ENCODE data around the gene TTC16. TPM values are rescaled to one million over a fixed set of nuclear protein-coding genes. Genes with fewer than 3 reads are reported as not detected.

The TTC16 gene
- total RNA-seq, 1 donor from 2014 or later: 0.07 TPM

DNA sequence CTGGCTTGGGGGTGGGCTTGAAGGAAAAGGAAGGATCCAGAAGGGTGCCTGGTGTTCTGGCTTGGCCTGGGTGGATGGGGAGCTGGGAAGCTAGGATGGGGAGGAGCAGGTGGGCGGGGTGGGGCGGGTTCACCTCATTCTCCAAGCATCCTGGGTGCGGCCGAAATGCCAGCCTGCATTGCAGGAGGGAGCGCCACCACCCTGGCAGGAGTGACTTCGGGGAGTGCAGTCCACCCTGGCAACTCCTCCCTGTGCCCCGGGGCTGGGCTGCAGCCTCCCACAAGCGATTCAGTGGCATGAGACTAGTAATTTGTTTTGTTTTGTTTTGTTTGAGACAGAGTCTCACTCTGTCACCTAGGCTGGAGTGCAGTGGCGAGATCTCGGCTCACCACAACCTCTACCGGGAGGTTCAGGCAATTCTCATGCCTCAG lies 5.5 kb downstream of the TTC16 start:
- no peaks in the 10 kb centered on the region for H3K36me3 Mint-ChIP-seq (ENCODE audit: insufficient read depth)
- H3K4me1 Mint-ChIP-seq (ENCODE audit: low read depth): no peaks in the 10 kb centered on the region
- no peak overlapping the region for H3K27ac Mint-ChIP-seq
- TF ChIP-seq, protein P1, sequence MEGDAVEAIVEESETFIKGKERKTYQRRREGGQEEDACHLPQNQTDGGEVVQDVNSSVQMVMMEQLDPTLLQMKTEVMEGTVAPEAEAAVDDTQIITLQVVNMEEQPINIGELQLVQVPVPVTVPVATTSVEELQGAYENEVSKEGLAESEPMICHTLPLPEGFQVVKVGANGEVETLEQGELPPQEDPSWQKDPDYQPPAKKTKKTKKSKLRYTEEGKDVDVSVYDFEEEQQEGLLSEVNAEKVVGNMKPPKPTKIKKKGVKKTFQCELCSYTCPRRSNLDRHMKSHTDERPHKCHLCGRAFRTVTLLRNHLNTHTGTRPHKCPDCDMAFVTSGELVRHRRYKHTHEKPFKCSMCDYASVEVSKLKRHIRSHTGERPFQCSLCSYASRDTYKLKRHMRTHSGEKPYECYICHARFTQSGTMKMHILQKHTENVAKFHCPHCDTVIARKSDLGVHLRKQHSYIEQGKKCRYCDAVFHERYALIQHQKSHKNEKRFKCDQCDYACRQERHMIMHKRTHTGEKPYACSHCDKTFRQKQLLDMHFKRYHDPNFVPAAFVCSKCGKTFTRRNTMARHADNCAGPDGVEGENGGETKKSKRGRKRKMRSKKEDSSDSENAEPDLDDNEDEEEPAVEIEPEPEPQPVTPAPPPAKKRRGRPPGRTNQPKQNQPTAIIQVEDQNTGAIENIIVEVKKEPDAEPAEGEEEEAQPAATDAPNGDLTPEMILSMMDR (IDR thresholded peaks at IDR 0.05; ENCODE audit: unreplicated experiment): no peak
- H3K9me3 Mint-ChIP-seq (ENCODE audit: low read depth): no peaks in the 10 kb centered on the region
- no peak overlapping the region for H3K4me3 Mint-ChIP-seq (ENCODE audit: low read depth)
- peaks cover 4% of the 10 kb centered on the region for H3K27me3 Mint-ChIP-seq
- DNase-seq (ENCODE audit: low spot score, unreplicated experiment): no peak

DNA sequence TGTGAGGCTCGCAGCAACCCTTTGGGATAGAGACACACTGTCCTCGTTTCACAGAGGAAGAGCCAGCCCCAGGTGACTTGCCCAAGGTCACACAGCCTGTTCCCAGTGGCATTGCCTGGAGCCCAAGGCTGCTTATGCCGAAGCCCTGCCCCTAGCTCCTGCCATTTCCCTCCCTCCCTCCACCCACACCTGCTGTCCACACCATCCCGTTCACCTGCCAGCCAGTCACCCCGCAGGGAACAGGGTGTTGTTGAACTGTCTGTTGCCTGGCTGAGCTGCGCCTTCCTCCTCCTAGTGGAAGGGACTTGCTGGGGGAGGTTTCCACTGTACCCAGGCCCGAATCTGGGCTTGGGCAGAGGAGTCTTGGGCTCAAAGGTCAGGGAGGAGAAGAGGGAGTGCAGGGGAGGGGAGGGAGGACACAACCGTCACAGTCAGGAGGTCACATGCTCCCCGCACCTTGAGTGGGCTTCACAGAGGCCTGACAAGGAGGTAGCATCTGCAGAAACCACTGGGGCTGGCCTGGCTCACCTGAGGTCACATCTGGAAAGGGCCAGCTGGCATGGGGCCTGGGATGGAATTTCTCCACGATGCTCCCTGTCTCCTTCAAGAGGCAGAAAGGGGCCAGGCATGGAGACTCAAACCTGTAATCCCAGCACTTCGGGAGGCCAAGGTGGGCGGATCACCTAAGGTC lies 6.3 kb downstream of the TTC16 start:
- H3K27ac Mint-ChIP-seq: no peak overlapping the region
- H3K9me3 Mint-ChIP-seq (ENCODE audit: low read depth): no peaks in the 10 kb centered on the region
- H3K36me3 Mint-ChIP-seq (ENCODE audit: insufficient read depth): no peaks in the 10 kb centered on the region
- H3K27me3 Mint-ChIP-seq: peaks cover 4% of the 10 kb centered on the region
- no peak for DNase-seq (ENCODE audit: low spot score, unreplicated experiment)
- H3K4me3 Mint-ChIP-seq (ENCODE audit: low read depth): no peak overlapping the region
- no peaks in the 10 kb centered on the region for H3K4me1 Mint-ChIP-seq (ENCODE audit: low read depth)
- TF ChIP-seq, protein P1 (IDR thresholded peaks at IDR 0.05; ENCODE audit: unreplicated experiment): no peak

DNA sequence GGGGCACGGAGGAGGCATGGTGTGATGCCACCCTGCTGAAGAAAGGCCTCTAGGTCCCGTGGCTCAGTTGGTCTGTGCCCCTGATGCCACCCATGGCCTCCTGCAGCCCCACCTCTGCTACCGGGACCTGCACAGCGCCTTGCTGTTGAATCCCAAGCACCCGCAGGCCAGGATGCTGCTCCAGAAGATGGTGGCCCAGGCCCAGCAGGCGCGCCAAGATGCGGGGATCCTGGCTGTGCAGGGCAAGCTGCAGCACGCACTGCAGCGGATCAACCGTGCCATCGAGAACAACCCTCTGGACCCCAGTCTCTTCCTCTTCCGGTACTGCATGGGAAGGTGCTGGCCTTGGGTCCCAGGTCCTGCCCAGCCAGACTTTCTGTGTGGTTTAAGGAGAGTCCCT lies 7.1 kb downstream of the TTC16 start:
- TF ChIP-seq, protein P1 (IDR thresholded peaks at IDR 0.05; ENCODE audit: unreplicated experiment): no peak
- no peak for DNase-seq (ENCODE audit: low spot score, unreplicated experiment)
- H3K27me3 Mint-ChIP-seq: peaks cover 4% of the 10 kb centered on the region
- no peak overlapping the region for H3K4me3 Mint-ChIP-seq (ENCODE audit: low read depth)
- H3K4me1 Mint-ChIP-seq (ENCODE audit: low read depth): no peaks in the 10 kb centered on the region
- H3K9me3 Mint-ChIP-seq (ENCODE audit: low read depth): no peaks in the 10 kb centered on the region
- no peaks in the 10 kb centered on the region for H3K36me3 Mint-ChIP-seq (ENCODE audit: insufficient read depth)
- no peak overlapping the region for H3K27ac Mint-ChIP-seq

DNA sequence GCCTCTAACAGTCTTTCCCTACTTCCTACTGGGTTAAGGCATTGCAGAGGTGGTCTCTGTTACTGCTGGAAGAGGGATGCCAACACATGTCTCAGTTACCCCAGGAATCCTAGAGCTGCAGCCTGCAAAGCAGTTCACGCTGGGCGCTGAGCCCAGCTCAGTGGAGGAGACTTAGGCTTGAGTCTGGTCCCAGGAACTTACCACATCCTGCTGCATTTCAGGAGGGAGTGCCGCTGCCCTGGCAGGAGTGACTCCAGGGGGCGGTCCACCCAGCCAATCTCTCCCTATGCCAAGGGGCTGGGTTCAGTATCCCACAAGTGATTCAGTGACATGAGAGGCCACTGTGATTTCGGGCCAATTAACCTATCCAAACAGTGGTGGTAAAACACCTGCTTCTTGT lies 7.6 kb downstream of the TTC16 start:
- TF ChIP-seq, protein P1 (IDR thresholded peaks at IDR 0.05; ENCODE audit: unreplicated experiment): no peak
- no peaks in the 10 kb centered on the region for H3K9me3 Mint-ChIP-seq (ENCODE audit: low read depth)
- no peak overlapping the region for H3K27ac Mint-ChIP-seq
- H3K4me1 Mint-ChIP-seq (ENCODE audit: low read depth): no peaks in the 10 kb centered on the region
- H3K27me3 Mint-ChIP-seq: peaks cover 4% of the 10 kb centered on the region
- H3K36me3 Mint-ChIP-seq (ENCODE audit: insufficient read depth): no peaks in the 10 kb centered on the region
- H3K4me3 Mint-ChIP-seq (ENCODE audit: low read depth): no peak overlapping the region
- DNase-seq (ENCODE audit: low spot score, unreplicated experiment): no peak

DNA sequence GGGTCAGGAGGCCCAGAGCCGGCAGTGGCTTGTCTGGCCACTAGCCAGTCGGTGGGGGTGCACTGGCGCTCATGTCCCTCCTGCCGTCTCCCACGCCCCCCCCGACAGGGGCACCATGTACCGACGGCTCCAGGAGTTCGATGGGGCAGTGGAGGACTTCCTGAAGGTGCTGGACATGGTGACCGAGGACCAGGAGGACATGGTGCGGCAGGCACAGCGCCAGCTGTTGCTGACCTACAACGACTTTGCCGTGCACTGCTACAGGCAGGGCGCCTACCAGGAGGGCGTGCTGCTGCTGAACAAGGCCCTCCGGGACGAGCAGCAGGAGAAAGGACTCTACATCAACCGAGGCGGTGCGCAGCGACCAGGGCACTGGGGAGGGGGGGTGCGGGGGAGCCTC lies 8.1 kb downstream of the TTC16 start:
- TF ChIP-seq, protein P1 (IDR thresholded peaks at IDR 0.05; ENCODE audit: unreplicated experiment): no peak
- Mint-ChIP-seq H3K27ac (no peak overlapping the region), H3K4me3 (ENCODE audit: low read depth) (no peak overlapping the region), H3K36me3 (ENCODE audit: insufficient read depth) (no peaks in the 10 kb centered on the region), H3K27me3 (peaks cover 4% of the 10 kb centered on the region), H3K9me3 (ENCODE audit: low read depth) (no peaks in the 10 kb centered on the region), H3K4me1 (ENCODE audit: low read depth) (no peaks in the 10 kb centered on the region)
- DNase-seq (ENCODE audit: low spot score, unreplicated experiment): no peak
